Measurements from ENCODE around the gene AMIGO3.

DNA sequence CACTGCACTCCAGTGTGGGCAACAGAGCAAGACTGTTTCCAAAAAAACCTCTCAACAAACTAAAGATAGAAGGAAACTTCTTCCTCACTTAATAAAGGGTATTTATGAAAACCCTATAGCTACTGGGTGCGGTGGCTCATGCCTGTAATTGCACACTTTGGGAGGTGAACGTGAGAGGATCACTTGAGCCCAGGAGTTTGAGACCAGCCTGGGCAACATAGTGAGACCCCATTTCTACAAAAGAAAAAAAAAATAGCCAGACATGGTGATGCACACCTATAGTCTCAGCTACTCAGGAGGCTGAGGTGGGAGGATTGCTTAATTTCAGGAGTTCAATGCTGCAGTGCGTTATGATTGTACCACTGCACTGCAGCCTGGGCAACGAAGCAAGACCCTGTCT lies 44.5 kb upstream of the AMIGO3 start:
- TF ChIP-seq, protein P1, sequence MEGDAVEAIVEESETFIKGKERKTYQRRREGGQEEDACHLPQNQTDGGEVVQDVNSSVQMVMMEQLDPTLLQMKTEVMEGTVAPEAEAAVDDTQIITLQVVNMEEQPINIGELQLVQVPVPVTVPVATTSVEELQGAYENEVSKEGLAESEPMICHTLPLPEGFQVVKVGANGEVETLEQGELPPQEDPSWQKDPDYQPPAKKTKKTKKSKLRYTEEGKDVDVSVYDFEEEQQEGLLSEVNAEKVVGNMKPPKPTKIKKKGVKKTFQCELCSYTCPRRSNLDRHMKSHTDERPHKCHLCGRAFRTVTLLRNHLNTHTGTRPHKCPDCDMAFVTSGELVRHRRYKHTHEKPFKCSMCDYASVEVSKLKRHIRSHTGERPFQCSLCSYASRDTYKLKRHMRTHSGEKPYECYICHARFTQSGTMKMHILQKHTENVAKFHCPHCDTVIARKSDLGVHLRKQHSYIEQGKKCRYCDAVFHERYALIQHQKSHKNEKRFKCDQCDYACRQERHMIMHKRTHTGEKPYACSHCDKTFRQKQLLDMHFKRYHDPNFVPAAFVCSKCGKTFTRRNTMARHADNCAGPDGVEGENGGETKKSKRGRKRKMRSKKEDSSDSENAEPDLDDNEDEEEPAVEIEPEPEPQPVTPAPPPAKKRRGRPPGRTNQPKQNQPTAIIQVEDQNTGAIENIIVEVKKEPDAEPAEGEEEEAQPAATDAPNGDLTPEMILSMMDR (conservative IDR thresholded peaks at IDR 0.05) = no peak
- TF ChIP-seq EZH2 (IDR thresholded peaks at IDR 0.05; ENCODE audit: low read depth) = no peak
